GM12801 (cell line): ENCODE data around the gene EPS8L3.

Experiments
- CTCF ChIP-seq: IDR thresholded peaks from one replicate; pipeline ENCODE4 v1.5.1; 2011; ENCODE audit warnings: control low read depth; ENCODE audit not compliant: insufficient read length; ENCODE audit errors: extremely low read depth

Gene EPS8L3

GRCh38 chr1:109739738-109740614, 23.7 kb downstream of the EPS8L3 start:
- TF ChIP-seq CTCF, result no peak

- TF ChIP-seq CTCF, result no peak
Observed at GRCh38 chr1:109733236-109733870, 30.4 kb downstream of the EPS8L3 start.

GRCh38 chr1:109732390-109732881, 31.3 kb downstream of the EPS8L3 start:
- no peak for TF ChIP-seq CTCF

GRCh38 chr1:109730666-109731065, 33.1 kb downstream of the EPS8L3 start:
- TF ChIP-seq CTCF, result no peak

GRCh38 chr1:109728870-109729269, 34.9 kb downstream of the EPS8L3 start:
- TF ChIP-seq CTCF, result no peak

- TF ChIP-seq CTCF, result no peak
Observed at GRCh38 chr1:109726728-109727373, 36.9 kb downstream of the EPS8L3 start.

- TF ChIP-seq CTCF, result no peak
Observed at GRCh38 chr1:109726007-109726406, 37.7 kb downstream of the EPS8L3 start.
